ELR (cell line): ENCODE data around the gene OR10G7.
"Not testable (repeated sequence)": the region's sequence is repeated elsewhere in the genome, so short reads cannot be mapped to it uniquely, and the experiment has no call there.

Experiments
- DNase-seq: peaks from one replicate; pipeline ENCODE4 v3.0.0-alpha.2; 2015; ENCODE audit warnings: low read depth

The OR10G7 gene

GRCh38 chr11:124039557-124039956 is 1.6 kb downstream of the OR10G7 start:
- no peak for DNase-seq

GRCh38 chr11:124036666-124037065 is 4.5 kb downstream of the OR10G7 start:
- no peak for DNase-seq

- DNase-seq: no peak
These were observed 14.6 kb downstream of the OR10G7 start, which contains the start of gene OR10G8 for GRCh38 chr11:124026498-124026897. OR10G8 (plus strand) TSS chr11:124026798; CDS start chr11:124029623, 2,825 bp downstream.

GRCh38 chr11:124015837-124016236 is 25.3 kb downstream of the OR10G7 start:
- not testable (repeated sequence) for DNase-seq

- no peak for DNase-seq
These were observed 28.4 kb downstream of the OR10G7 start, which contains the start of gene OR10G4 for GRCh38 chr11:124012697-124013096. OR10G4 (plus strand) TSS chr11:124012997; CDS start chr11:124015575, 2,578 bp downstream.

GRCh38 chr11:123995119-123995518 is 46.0 kb downstream of the OR10G7 start, which contains the start of gene OR10G6:
OR10G6 (minus strand) TSS chr11:123995161; CDS start chr11:123995161, 0 bp downstream.
- DNase-seq: no peak
